ENCODE results near the gene RNF135. TPM values are rescaled to one million over a fixed set of nuclear protein-coding genes. Genes with fewer than 3 reads are reported as not detected.

The RNF135 gene
- total RNA-seq, 1 experiment from 2014 or later, result 8.0 TPM

DNA sequence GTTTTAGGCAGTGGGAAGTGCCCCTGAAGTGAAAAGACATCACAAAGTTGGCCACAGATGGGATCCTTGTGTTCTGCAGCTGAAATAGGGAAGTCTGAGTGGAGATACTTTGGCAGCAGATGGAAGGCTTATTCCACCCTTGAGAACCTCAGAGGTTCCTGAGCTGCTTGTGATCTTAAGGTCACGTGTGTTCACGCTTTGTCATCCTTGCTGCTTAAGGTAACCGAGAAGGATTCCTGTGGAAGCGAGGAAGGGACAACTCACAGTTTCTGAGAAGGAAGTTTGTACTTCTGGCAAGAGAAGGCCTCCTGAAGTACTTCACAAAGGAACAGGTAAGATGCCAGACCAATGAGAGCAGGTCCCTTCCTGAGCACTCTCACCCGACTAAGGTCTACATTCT lies 36.9 kb upstream of the RNF135 start:
- Histone ChIP-seq H2AFZ (ENCODE audit: low read length) (no peak overlapping the region), H3K18ac (ENCODE audit: insufficient read length, low read depth, low read length) (no peak overlapping the region), H2BK15ac (ENCODE audit: low read depth, low read length) (no peak overlapping the region), H3K79me1 (ENCODE audit: insufficient read depth, low read depth, low read length, poor library complexity, severe bottlenecking) (no peaks in the 10 kb centered on the region), H3T11ph (ENCODE audit: low read length) (no peak overlapping the region), H3K9ac (ENCODE audit: extremely low read depth, insufficient read length, low read length) (no peak overlapping the region), H3K9me3 (ENCODE audit: control insufficient read depth, low read depth, low read length) (no peaks in the 10 kb centered on the region), H4K20me1 (ENCODE audit: control insufficient read depth, insufficient read depth, insufficient read length) (no peaks in the 10 kb centered on the region), H2BK5ac (ENCODE audit: insufficient read length, low read length) (no peak overlapping the region), H3K56ac (ENCODE audit: insufficient read length, low read depth, low read length) (no peak overlapping the region), H3K4ac (ENCODE audit: low read depth, low read length) (no peak overlapping the region), H2AK5ac (ENCODE audit: insufficient read length, low read length) (no peak overlapping the region), H3K4me1 (ENCODE audit: insufficient read depth, low read length) (no peaks in the 10 kb centered on the region), H2BK20ac (ENCODE audit: low read depth, low read length, poor library complexity, severe bottlenecking) (no peak overlapping the region), H3K23me2 (ENCODE audit: insufficient read length, low read depth, low read length, poor library complexity, severe bottlenecking) (no peaks in the 10 kb centered on the region), H2BK12ac (ENCODE audit: insufficient read length, low read depth, low read length) (no peak overlapping the region), H3K79me2 (ENCODE audit: insufficient read depth, low read length) (no peaks in the 10 kb centered on the region), H3K14ac (ENCODE audit: insufficient read depth, low read length) (no peak overlapping the region), H2BK120ac (ENCODE audit: low read depth, low read length, poor library complexity, severe bottlenecking) (no peak overlapping the region), H4K91ac (ENCODE audit: insufficient read length, low read depth, low read length) (no peak overlapping the region), H3K27ac (ENCODE audit: insufficient read length, low read depth, low read length) (no peak overlapping the region), H3K23ac (ENCODE audit: insufficient read length, low read depth, low read length) (no peak overlapping the region), H4K8ac (replicated peaks; ENCODE audit: insufficient read length, low read depth, low read length) (no peak overlapping the region), H4K5ac (ENCODE audit: insufficient read length, low read depth, low read length) (no peak overlapping the region), H3K4me2 (ENCODE audit: insufficient read depth, insufficient read length, low read length) (no peak overlapping the region), H3K27me3 (ENCODE audit: insufficient read depth, low read length) (no peaks in the 10 kb centered on the region)
- Mint-ChIP-seq H3K36me3 (ENCODE audit: insufficient read depth in 1 of 3, low read depth in 3 of 3) (no peaks in the 10 kb centered on the region), H3K9me3 (no peaks in the 10 kb centered on the region), H3K27me3 (ENCODE audit: low read depth) (no peaks in the 10 kb centered on the region; the same call in 1 of the 2 replicates), H3K4me1 (no peaks in the 10 kb centered on the region), H3K4me3 (no peak overlapping the region), H3K27ac (no peak overlapping the region)
- no peak for DNase-seq
- TF ChIP-seq, protein P1, sequence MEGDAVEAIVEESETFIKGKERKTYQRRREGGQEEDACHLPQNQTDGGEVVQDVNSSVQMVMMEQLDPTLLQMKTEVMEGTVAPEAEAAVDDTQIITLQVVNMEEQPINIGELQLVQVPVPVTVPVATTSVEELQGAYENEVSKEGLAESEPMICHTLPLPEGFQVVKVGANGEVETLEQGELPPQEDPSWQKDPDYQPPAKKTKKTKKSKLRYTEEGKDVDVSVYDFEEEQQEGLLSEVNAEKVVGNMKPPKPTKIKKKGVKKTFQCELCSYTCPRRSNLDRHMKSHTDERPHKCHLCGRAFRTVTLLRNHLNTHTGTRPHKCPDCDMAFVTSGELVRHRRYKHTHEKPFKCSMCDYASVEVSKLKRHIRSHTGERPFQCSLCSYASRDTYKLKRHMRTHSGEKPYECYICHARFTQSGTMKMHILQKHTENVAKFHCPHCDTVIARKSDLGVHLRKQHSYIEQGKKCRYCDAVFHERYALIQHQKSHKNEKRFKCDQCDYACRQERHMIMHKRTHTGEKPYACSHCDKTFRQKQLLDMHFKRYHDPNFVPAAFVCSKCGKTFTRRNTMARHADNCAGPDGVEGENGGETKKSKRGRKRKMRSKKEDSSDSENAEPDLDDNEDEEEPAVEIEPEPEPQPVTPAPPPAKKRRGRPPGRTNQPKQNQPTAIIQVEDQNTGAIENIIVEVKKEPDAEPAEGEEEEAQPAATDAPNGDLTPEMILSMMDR (conservative IDR thresholded peaks at IDR 0.05), result no peak
- no CpG with 5 or more reads among the region's 5 CpGs for whole genome bisulfite sequencing (ENCODE audit: extremely low coverage, insufficient read length, low lambda C conversion rate)
